GM23248 (cell line): ENCODE data around the gene PTPRO.

Source experiments
- EZH2 ChIP-seq: fragments of 200-600 bp; sonication (generic); IDR thresholded peaks from 2 replicates; pipeline ENCODE4 v1.6.1; 2018; ENCODE audit warnings: antibody characterized with exemption, mild to moderate bottlenecking; ENCODE audit not compliant: insufficient read depth, poor library complexity, severe bottlenecking
- EZH2phosphoT487 ChIP-seq: fragments of 200-600 bp; sonication (generic); IDR thresholded peaks from 2 replicates; pipeline ENCODE4 v1.6.1; 2018; ENCODE audit warnings: antibody characterized with exemption, moderate library complexity, mild to moderate bottlenecking, low read depth; ENCODE audit not compliant: insufficient read depth

DNA sequence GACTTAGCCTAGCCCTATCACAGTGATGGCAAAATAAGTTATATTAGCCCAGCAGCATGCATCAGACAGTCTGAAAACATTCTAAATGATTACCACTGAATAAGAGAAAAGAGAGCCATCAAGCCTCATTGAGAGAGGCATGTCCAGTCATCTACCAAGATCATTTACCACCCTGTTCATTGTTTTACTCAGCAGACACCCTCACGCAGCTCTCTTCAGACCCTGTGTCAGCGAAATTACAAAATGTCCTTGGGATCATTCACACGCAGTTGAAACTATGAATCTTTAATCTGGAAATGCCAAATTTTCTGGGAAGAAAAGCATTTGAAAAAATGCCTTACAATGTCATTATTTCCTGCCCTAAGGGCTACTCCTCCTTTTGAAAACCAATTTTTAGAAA is 89.5 kb downstream of the PTPRO start:
- TF ChIP-seq EZH2 (no peak), EZH2phosphoT487 (no peak)
